Measurements from ENCODE around the gene ADGRV1. TPM values are rescaled to one million over a fixed set of nuclear protein-coding genes. Genes with fewer than 3 reads are reported as not detected.

The ADGRV1 gene
- total RNA-seq, 1 donor from 2014 or later = 0.13 TPM

- TF ChIP-seq, protein P1, sequence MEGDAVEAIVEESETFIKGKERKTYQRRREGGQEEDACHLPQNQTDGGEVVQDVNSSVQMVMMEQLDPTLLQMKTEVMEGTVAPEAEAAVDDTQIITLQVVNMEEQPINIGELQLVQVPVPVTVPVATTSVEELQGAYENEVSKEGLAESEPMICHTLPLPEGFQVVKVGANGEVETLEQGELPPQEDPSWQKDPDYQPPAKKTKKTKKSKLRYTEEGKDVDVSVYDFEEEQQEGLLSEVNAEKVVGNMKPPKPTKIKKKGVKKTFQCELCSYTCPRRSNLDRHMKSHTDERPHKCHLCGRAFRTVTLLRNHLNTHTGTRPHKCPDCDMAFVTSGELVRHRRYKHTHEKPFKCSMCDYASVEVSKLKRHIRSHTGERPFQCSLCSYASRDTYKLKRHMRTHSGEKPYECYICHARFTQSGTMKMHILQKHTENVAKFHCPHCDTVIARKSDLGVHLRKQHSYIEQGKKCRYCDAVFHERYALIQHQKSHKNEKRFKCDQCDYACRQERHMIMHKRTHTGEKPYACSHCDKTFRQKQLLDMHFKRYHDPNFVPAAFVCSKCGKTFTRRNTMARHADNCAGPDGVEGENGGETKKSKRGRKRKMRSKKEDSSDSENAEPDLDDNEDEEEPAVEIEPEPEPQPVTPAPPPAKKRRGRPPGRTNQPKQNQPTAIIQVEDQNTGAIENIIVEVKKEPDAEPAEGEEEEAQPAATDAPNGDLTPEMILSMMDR (IDR thresholded peaks at IDR 0.05) = no peak
- DNase-seq (no peak), ATAC-seq (ENCODE audit: low read depth) (no peak)
- Mint-ChIP-seq H3K4me1 (peaks cover 21% of the 10 kb centered on the region), H3K27me3 (peaks cover 5% of the 10 kb centered on the region), H3K27ac (no peak overlapping the region), H3K4me3 (no peak overlapping the region), H3K36me3 (ENCODE audit: low read depth) (no peaks in the 10 kb centered on the region), H3K9me3 (no peaks in the 10 kb centered on the region)
- POLR2A ChIA-PET = no interaction called here
- CTCF ChIA-PET = no interaction called here
- intact Hi-C loops (cut with micrococcal nuclease) = no loop called here
These were observed 628.4 kb downstream of the ADGRV1 start for GRCh38 chr5:91187032-91187431.

DNA sequence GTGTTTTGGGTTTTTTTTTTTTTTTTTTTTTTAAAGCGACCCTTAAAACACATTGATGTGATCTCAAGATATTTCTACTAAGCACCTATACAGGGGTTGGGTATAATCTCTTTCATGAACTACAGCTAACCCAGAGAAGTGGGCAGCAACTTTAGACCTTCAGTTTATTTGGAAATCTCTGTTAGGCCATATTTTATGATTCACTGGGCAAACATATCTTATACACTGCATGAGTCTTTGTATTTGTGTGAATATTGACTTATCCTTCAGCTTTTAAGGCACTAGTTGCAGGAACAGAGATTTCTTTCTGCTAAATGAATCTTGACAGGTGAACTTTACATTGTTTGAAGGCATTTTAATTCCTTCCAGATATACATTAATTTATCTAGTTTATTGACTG is 630.2 kb downstream of the ADGRV1 start:
- Mint-ChIP-seq H3K27me3 (peaks cover 5% of the 10 kb centered on the region), H3K9me3 (no peaks in the 10 kb centered on the region), H3K27ac (no peak overlapping the region), H3K4me3 (no peak overlapping the region), H3K36me3 (ENCODE audit: low read depth) (no peaks in the 10 kb centered on the region), H3K4me1 (peaks cover 4% of the 10 kb centered on the region)
- ATAC-seq (ENCODE audit: low read depth) (no peak), DNase-seq (no peak)
- intact Hi-C loops (cut with micrococcal nuclease) = no loop called here
- TF ChIP-seq, protein P1 (IDR thresholded peaks at IDR 0.05) = no peak
- ChIA-PET CTCF (interaction anchor here (0.7 kb wide), 1 partner anchor 245 kb away, joined by 3 read pairs; no protein-coding TSS in a partner anchor), POLR2A (no interaction called here)

DNA sequence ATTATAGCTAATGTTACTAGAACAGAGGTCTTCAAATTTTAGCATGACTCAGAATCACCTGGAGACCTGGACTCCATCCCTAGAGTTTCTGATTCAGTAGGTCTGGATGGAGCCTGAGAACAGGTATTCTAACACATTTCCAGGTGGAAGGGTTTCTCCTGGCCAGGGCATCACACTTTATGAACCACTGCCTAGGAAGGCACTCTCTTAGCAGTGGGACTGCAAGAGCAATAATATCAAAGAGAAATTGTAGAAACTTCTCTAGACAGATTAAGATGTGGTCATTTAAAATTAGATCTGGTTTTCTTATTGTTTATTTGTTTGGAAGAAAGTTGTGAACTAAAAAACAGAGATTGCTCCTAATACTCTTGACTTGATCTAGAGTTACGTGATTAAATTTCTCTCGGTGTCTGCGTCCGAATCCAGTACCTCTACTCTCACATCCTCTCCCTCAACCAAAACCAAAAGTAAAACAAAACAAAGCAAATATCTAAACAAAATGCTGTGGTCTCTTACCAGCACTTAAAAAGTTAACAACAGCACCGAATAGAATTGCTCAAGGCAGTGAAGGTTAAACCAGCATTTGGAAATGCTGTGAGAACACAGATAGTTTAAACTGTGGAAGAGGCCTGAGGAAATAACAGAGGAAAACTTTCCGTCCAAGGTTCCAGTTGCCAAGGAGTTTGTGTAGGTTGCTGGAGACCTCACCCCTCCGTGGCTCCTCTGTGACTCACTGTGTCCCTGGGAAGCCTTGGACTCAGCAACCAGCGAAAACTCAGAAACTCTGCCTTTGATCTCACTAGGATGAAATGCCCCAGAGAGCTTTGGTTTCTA is 631.1 kb downstream of the ADGRV1 start:
- ATAC-seq (ENCODE audit: low read depth) (no peak), DNase-seq (no peak)
- Mint-ChIP-seq H3K4me3 (peak overlapping the region; percentile 0), H3K27me3 (peaks cover 5% of the 10 kb centered on the region), H3K9me3 (no peaks in the 10 kb centered on the region), H3K4me1 (no peaks in the 10 kb centered on the region), H3K27ac (no peak overlapping the region), H3K36me3 (ENCODE audit: low read depth) (no peaks in the 10 kb centered on the region)
- TF ChIP-seq, protein P1 (IDR thresholded peaks at IDR 0.05) = no peak
- CTCF ChIA-PET = no interaction called here
- intact Hi-C loops (cut with micrococcal nuclease) = no loop called here
- POLR2A ChIA-PET = no interaction called here

DNA sequence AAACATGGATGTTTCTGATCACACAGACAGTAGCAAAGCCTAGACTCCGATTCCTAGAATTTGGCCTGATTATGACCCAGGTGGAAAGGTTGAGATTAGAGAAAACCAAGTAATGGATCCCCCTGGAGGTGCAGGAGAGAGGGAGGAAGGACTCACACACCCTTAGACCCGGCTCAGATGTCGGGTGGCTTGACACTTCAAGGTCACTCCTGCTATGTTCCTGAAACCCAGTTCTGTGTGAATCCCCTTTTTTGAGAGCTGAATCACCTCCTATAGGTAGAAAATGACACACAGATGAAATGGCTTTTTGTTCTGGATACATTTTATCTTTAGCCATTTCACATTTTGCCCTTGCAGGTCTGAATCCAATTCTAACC is 631.7 kb downstream of the ADGRV1 start:
- Mint-ChIP-seq H3K4me1 (no peaks in the 10 kb centered on the region), H3K36me3 (ENCODE audit: low read depth) (no peaks in the 10 kb centered on the region), H3K4me3 (no peak overlapping the region), H3K27ac (no peak overlapping the region), H3K27me3 (peaks cover 5% of the 10 kb centered on the region), H3K9me3 (no peaks in the 10 kb centered on the region)
- ATAC-seq (ENCODE audit: low read depth) (no peak), DNase-seq (no peak)
- intact Hi-C loops (cut with micrococcal nuclease) = no loop called here
- TF ChIP-seq, protein P1 (IDR thresholded peaks at IDR 0.05) = no peak
- POLR2A ChIA-PET = no interaction called here
- CTCF ChIA-PET = no interaction called here

DNA sequence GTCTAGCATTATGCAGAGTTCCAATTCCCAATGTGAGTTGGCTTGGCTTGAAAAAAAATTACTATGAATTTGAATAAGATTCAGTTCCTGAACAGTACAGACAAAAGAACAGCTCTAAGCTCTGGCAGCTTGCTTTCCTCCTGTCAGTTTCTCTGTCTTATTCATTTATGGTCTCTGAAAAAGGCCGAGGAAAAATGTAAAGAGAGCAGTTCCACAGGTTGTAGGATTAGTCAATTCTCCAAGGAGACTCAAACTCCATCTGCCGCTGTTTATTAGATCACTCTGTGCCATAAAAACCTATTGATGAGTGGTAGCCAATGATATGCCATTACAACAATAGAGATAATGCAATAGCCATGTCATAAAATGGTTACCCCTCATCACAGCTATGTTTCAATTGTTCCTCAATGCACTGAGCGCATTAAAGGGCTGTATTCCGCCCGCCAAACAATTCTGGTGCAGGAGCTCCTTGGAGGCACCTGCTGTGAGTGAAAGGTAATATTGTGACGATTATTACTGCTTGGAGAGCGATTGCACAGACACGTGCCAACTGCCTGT is 636.3 kb downstream of the ADGRV1 start:
- peaks cover 11% of the 10 kb centered on the region for H3K27me3 Mint-ChIP-seq
- no peak overlapping the region for H3K27ac Mint-ChIP-seq
- intact Hi-C loops (cut with micrococcal nuclease) = no loop called here
- ChIA-PET POLR2A (no interaction called here), CTCF (no interaction called here)
- H3K36me3 Mint-ChIP-seq (ENCODE audit: low read depth) = no peaks in the 10 kb centered on the region
- DNase-seq (no peak), ATAC-seq (ENCODE audit: low read depth) (no peak)
- H3K4me1 Mint-ChIP-seq = no peaks in the 10 kb centered on the region
- H3K4me3 Mint-ChIP-seq = no peak overlapping the region
- H3K9me3 Mint-ChIP-seq = peaks cover 4% of the 10 kb centered on the region
- TF ChIP-seq, protein P1 (IDR thresholded peaks at IDR 0.05) = no peak

All from activated B cell treated with CpG ODN at 0.5 μM for 24 hours (primary cell).